Stimulated activated CD4-positive, alpha-beta T cell treated with anti-CD3 and anti-CD28 coated beads, Interleukin-1b, Interleukin-23, amount 100 ng/mL, for 48 hours (primary cell): Measurements from ENCODE around the gene PLXNA3.
A peak's percentile ranks its signal among the peaks of the same experiment; 100 is the strongest.
"Not testable (repeated sequence)": the region's sequence is repeated elsewhere in the genome, so short reads cannot be mapped to it uniquely, and the experiment has no call there.

ENCODE experiments used
- DNase-seq: peaks from one replicate; pipeline ENCODE4 v3.0.0-alpha.2; 2020

PLXNA3 gene

DNA sequence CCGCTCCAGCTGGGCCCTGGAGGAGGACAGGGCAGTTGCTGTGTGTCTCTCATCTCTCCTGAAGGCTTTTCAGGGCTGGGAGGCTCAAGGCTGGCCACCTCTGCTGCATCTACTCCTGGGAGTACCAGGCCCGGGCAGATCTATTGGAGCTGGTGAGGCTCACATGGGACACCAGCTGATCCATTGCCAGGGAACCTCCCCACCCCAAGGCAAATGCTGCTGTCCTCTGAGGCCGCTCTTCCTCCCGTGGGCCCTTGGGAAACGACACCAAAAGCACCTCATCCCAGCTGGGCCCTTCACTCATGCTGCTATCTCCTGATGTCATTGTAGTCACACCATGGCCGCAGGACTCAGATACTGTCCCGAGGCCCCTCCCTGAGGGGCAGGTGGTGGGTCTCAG, 24.7 kb downstream of the PLXNA3 start:
- DNase-seq: no peak

GRCh38 chrX:154483325-154483724, 25.2 kb downstream of the PLXNA3 start:
- DNase-seq: no peak

- DNase-seq: no peak
These were observed 26.4 kb downstream of the PLXNA3 start for GRCh38 chrX:154484255-154485149.

GRCh38 chrX:154485150-154486051, 27.3 kb downstream of the PLXNA3 start:
- DNase-seq: no peak

GRCh38 chrX:154486052-154486395, 27.9 kb downstream of the PLXNA3 start:
- DNase-seq: no peak

- DNase-seq: peak; percentile 21
These were observed 28.5 kb downstream of the PLXNA3 start, which contains the start of gene UBL4A for GRCh38 chrX:154486396-154487207. Gene UBL4A, minus strand, starts transcription at chrX:154486615. Its CDS starts 31 bp downstream, at chrX:154486584.

DNA sequence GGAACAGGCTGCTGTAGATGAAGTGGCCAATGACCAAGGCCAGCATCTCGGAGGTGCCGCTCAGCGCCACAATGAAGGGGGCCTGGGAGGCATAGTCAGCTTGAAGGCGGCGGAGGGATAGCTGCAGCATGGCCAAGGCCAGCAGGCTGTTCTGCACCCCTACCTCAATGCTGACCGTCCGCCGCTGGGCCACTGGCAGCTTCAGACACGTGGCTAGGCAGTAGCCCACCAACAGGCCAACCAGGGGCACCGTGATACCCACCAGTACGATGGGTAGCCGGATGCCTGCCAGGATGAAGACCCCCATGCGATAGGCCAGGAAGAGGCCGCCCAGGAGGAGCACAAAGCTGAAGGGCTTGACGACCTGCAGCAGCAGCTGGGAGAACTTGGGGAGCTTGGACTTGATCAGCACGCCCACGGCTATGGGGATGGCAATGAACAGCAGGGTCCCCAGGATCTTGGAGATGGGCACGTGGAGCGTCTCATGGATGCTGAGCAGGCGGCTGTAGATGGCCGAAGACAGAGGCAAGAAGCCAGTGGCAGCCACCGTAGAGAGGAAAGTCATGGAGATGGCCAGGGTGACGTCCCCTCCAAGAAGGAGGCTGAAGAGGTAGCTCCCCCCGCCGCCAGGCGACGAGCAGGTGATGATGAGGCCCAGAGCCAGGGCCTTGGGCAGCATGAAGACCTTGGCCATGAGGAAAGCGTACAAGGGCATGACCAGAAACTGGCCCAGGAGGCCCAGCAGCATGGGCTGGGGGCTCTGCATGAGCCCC, 29.6 kb downstream of the PLXNA3 start:
- DNase-seq: no peak

GRCh38 chrX:154488336-154489075, 30.4 kb downstream of the PLXNA3 start:
- no peak for DNase-seq

GRCh38 chrX:154489182-154489581, 31.1 kb downstream of the PLXNA3 start:
- DNase-seq: no peak

DNA sequence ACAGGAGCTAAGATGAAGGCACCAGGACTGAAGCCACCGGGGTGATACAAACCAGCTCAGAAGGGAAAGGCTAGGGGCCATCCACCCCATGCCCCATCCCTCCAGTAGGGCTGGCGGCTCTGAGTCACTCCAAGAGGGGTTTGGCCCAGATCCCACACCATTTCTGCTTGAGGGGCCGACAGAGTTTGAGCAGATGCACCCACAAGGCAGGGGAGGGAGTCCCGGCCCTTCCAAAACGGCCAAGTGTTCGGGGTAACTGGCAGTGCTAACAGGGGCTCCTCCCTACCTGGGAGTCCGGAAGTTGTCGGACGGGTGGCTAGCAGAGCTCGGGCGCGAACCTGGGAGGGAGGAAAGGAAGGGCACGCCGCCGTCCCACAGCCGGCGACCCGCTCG, 31.9 kb downstream of the PLXNA3 start:
- DNase-seq: peak; percentile 16

- DNase-seq: peak; percentile 91
These were observed 32.5 kb downstream of the PLXNA3 start, which contains the start of gene SLC10A3 for GRCh38 chrX:154490414-154491083. Gene SLC10A3, minus strand, starts transcription at chrX:154490629. Its CDS starts 1,689 bp downstream, at chrX:154488940.

- no peak for DNase-seq
These were observed 36.6 kb downstream of the PLXNA3 start for GRCh38 chrX:154494715-154495114.

GRCh38 chrX:154495472-154495922, 37.4 kb downstream of the PLXNA3 start:
- DNase-seq: no peak

- DNase-seq: not testable (repeated sequence)
These were observed 38.6 kb downstream of the PLXNA3 start for GRCh38 chrX:154496591-154497137.

GRCh38 chrX:154501423-154501822, 43.3 kb downstream of the PLXNA3 start:
- not testable (repeated sequence) for DNase-seq

GRCh38 chrX:154502098-154502497, 44.0 kb downstream of the PLXNA3 start:
- no peak for DNase-seq

DNA sequence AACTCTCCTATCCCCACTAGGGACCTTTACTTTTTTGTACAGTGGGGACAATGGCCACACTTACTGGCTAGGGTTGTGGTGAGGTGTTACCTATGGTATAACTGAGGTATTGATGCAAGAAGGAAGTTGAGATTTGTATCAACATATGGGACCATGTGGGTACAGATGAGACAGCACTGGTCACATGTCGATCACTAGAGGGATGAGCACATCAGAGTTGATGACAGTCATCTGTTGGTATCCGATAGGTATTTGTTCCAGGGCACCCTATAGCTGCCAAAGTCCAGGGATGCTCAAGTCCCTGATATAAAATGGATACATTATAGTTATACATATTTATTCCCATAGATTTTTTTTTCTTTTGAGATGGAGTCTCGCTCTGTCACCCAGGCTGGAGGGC, 44.9 kb downstream of the PLXNA3 start:
- DNase-seq: no peak

DNA sequence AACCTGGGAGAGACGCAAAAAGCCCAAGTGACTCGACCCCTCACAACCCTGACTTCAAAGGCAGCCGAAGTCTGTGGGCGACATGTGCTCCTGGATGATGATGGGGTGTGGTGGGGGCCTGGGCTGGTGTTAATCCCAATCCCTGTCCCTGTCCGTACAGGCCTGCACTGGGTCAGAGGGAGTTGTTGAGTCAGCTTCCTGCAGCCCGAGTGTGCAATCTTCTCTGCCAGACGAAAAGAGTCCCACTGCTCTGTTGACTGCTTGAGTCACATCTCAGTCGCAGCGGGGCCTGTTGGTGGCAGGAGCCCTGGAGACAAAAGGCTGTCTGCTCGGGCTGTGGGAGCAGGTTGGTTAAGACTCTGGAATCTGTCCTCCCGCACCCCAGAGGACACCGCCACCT, 47.7 kb downstream of the PLXNA3 start:
- no peak for DNase-seq

DNA sequence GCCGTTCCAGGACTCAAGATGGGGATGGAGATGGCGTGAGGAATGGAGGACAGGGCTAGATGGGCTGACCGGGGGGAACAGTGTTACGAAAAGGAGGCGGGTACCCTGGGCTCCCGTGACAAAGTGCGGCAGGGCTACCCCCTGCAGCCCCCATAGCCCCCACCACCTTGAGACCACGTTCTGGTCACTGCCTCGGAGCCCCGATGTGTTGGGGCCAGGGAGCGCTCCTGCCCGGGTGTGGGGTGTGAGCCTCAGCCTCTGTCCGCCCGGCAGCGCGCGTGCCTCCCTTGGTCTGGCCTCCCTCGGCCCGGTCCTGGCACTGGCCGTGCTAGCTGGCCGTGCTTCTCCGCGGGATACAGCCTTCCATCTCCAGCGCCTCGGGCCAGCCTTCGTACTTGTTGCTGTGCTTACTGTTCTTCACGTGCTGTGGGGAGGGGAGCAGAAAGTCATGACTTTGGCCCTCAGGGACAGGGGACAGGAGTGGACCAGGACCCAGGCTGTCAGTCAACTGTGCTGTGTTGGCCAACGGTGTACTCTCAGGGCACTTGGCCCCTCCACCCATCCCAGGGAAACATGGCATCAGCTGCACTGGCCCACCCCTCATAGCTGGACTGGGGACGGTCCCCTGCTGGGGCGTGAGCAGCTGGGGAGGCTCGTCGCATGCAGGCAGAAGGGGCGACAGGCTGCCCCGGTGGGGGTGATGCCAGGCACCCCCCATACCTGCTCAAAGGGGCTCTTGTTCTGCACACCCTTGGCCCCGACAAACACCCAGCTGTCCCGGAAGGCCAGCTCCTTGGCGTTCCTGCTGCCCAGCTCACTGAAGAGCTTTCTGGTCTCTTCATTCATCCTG, 48.6 kb downstream of the PLXNA3 start:
- no peak for DNase-seq
